Measurements from ENCODE around the gene TBC1D22A.
"Not testable (repeated sequence)": the region's sequence is repeated elsewhere in the genome, so short reads cannot be mapped to it uniquely, and the experiment has no call there.

Gene TBC1D22A

GRCh38 chr22:47042861-47043496, 280.5 kb downstream of the TBC1D22A start:
- no peak for DNase-seq (ENCODE audit: low read depth in 2 of 2, low spot score in 1 of 2)

- no peak for DNase-seq (ENCODE audit: low read depth in 2 of 2, low spot score in 1 of 2)
Observed at GRCh38 chr22:47043835-47044721, 281.6 kb downstream of the TBC1D22A start.

- no peak for DNase-seq (ENCODE audit: low read depth in 2 of 2, low spot score in 1 of 2)
Observed at GRCh38 chr22:47044722-47045535, 282.5 kb downstream of the TBC1D22A start.

- DNase-seq (ENCODE audit: low read depth in 2 of 2, low spot score in 1 of 2) = no peak
Observed at GRCh38 chr22:47045691-47046410, 283.4 kb downstream of the TBC1D22A start.

- DNase-seq (ENCODE audit: low read depth in 2 of 2, low spot score in 1 of 2) = no peak
Observed at GRCh38 chr22:47046411-47047065, 284.1 kb downstream of the TBC1D22A start.

GRCh38 chr22:47047321-47048122, 285.1 kb downstream of the TBC1D22A start:
- DNase-seq (ENCODE audit: low read depth in 2 of 2, low spot score in 1 of 2) = no peak

- DNase-seq (ENCODE audit: low read depth in 2 of 2, low spot score in 1 of 2) = no peak
Observed at GRCh38 chr22:47048123-47049077, 285.9 kb downstream of the TBC1D22A start.

GRCh38 chr22:47049078-47049624, 286.7 kb downstream of the TBC1D22A start:
- DNase-seq (ENCODE audit: low read depth in 2 of 2, low spot score in 1 of 2) = no peak

GRCh38 chr22:47049736-47050400, 287.4 kb downstream of the TBC1D22A start:
- DNase-seq (ENCODE audit: low read depth in 2 of 2, low spot score in 1 of 2) = not testable (repeated sequence)

GRCh38 chr22:47050401-47051051, 288.1 kb downstream of the TBC1D22A start:
- no peak for DNase-seq (ENCODE audit: low read depth in 2 of 2, low spot score in 1 of 2)

- DNase-seq (ENCODE audit: low read depth in 2 of 2, low spot score in 1 of 2) = no peak
Observed at GRCh38 chr22:47051441-47052071, 289.1 kb downstream of the TBC1D22A start.

GRCh38 chr22:47052236-47053012, 290.0 kb downstream of the TBC1D22A start:
- DNase-seq (ENCODE audit: low read depth in 2 of 2, low spot score in 1 of 2) = no peak

GRCh38 chr22:47053013-47053725, 290.7 kb downstream of the TBC1D22A start:
- DNase-seq (ENCODE audit: low read depth in 2 of 2, low spot score in 1 of 2) = no peak

- no peak for DNase-seq (ENCODE audit: low read depth in 2 of 2, low spot score in 1 of 2)
Observed at GRCh38 chr22:47053726-47054141, 291.3 kb downstream of the TBC1D22A start.

Data from stimulated activated CD8-positive, alpha-beta memory T cell treated with anti-CD3 and anti-CD28 coated beads, Interleukin-4, amount 100 ng/mL, for 1 hour (primary cell).